GM10266 (cell line): ENCODE measurements around the gene BTD.

Source experiments
- DNase-seq: peaks from one replicate; pipeline ENCODE4 v3.0.0; 2012; ENCODE audit errors: extremely low spot score
- TF ChIP-seq, protein P1 (sequence below): IDR thresholded peaks from 2 replicates; pipeline ENCODE4 v1.5.1; 2012; ENCODE audit warnings: mild to moderate bottlenecking, low read depth; ENCODE audit not compliant: control insufficient read depth, insufficient read depth; ENCODE audit errors: missing control alignments

BTD gene

DNA sequence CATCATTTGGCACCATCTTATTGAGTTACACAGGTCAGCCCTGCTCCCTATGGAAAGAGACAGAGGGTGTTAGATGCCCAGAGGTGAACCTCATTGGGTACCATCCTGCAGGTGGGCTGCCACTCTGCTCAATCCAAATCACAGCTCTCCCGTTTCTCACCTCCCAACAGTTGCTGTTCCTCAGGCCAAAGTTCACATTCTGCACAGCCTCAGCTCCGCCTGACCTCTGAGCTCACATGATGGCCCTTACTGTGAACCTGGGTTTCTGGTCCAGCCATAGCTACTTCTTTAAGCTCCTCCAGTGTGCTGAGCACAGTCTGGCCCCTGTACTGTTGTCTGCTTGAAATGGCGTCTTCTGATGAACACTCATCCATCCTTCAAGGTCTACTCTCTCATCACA lies 47.8 kb downstream of the BTD start:
- DNase-seq = no peak
- TF ChIP-seq, protein P1, sequence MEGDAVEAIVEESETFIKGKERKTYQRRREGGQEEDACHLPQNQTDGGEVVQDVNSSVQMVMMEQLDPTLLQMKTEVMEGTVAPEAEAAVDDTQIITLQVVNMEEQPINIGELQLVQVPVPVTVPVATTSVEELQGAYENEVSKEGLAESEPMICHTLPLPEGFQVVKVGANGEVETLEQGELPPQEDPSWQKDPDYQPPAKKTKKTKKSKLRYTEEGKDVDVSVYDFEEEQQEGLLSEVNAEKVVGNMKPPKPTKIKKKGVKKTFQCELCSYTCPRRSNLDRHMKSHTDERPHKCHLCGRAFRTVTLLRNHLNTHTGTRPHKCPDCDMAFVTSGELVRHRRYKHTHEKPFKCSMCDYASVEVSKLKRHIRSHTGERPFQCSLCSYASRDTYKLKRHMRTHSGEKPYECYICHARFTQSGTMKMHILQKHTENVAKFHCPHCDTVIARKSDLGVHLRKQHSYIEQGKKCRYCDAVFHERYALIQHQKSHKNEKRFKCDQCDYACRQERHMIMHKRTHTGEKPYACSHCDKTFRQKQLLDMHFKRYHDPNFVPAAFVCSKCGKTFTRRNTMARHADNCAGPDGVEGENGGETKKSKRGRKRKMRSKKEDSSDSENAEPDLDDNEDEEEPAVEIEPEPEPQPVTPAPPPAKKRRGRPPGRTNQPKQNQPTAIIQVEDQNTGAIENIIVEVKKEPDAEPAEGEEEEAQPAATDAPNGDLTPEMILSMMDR = no peak

DNA sequence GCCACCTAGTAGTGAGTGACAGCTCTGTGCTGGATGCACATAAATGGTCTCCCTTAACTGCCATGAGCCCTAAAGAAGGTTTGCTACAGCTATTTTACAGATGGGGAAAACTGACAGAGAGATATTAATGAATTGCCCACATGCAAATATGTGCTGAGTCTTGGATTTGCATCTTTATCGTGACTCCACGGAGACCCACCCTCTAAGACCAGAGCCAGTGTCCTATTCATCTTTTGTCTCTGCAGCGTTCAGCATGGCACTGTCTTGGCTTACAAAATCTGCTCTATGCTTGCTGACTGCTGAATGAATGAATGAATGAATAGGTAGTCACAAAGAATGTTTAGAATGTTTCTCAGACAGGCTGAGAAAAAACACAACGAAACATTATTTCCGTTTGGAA lies 48.3 kb downstream of the BTD start:
- no peak for DNase-seq
- TF ChIP-seq, protein P1 = no peak

DNA sequence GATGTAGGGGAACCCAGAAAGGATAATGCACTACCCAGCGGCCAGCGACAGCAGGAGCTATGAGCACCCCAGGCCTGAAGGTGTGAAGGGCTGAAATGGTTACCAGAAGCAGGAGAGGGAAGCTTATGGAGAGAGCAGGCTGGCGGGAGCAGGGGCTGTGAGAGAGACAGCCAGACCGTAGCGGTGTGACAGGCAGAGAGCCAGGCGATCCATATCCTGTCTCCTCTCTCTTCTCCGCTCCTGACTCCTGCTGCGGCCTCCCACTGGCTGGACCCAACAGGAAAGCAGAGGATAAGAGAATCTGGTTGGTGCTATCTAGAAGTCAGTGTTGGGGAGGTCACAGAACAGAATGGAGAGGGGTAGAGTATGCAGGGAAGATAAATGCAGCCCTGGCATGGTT lies 49.9 kb downstream of the BTD start:
- TF ChIP-seq, protein P1 = no peak
- DNase-seq = no peak

DNA sequence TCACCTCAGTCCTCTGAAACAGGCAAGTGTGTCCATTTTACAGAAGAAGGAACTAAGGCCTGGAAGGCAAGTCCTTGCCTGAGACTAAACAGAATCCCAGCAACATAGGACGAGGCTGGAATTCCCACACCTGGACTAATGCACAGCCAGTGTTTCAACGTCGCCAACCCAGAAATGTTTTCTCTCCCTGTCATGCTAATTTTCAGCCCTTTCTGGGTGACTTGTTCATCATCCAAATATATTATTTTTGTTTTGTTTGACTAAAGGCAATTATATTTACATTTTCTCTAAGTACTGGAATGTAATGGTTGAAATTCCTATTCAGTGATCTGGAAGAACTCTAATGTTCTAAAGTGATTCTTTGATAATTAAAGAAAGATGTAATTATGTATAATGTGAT lies 51.8 kb downstream of the BTD start:
- DNase-seq = no peak
- TF ChIP-seq, protein P1 = no peak

DNA sequence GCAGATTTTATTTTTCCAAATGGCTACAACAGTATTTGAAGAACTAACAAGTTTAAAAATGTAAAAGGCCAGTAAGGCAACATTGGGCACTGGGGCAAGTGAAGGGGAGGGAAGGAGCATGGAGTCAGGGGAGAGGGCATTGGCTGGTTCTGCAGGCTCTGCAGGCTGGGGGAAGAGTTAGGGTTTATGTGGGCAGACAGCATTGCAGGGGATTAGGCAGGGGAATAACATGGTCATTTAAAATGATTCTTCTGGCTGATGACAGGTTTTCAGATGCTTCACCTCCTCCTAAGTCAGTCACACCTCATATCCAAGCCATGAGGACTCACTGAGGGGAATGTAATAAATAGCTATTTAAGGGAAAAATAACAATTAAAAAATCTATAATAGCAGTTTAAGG lies 52.6 kb downstream of the BTD start:
- TF ChIP-seq, protein P1 = no peak
- DNase-seq = no peak

DNA sequence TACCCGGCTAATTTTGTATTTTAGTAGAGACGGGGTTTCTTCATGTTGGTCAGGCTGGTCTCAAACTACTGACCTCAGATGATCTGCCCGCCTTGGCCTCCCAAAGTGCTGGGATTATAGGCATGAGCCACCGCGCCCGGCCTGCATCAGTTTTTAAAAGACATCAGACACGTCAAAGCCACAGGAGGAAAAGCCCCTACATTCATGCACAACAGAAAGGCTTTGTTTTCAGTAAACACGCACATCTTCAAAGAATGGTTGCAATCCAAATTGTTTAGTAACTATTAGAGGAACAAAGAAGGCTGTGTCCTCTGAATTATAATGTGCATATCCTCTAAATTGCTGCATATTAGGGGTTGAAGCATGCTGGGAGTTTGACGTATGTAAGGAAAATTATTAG lies 53.3 kb downstream of the BTD start:
- TF ChIP-seq, protein P1 = no peak
- DNase-seq = no peak

DNA sequence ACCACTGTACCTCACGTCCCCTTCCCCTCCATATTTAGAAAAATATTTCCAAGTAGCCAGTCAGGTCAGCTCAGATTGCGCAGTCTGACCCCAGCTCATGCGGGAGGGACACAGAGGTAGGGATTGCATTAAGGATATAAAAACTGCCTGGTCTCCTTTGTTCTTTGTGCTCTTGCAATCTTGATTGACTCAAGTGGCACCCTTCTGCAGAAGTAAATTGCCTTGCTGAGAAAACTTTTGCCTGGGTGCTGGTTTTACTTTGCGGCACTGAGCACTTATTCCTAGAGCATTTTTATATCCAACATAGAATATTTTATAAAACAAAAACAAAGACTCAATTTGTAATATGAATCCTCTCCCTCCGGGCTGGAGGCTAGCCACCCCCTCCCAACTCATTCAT lies 54.8 kb downstream of the BTD start:
- no peak for DNase-seq

More for the DNA sequence above, 54.8 kb downstream of the BTD start:
- TF ChIP-seq, protein P1 = no peak
